Measurements from ENCODE around the gene MTMR3.

MTMR3 gene

GRCh38 chr22:30005213-30005857, 122.4 kb downstream of the MTMR3 start:
- DNase-seq = peak; percentile 94

DNA sequence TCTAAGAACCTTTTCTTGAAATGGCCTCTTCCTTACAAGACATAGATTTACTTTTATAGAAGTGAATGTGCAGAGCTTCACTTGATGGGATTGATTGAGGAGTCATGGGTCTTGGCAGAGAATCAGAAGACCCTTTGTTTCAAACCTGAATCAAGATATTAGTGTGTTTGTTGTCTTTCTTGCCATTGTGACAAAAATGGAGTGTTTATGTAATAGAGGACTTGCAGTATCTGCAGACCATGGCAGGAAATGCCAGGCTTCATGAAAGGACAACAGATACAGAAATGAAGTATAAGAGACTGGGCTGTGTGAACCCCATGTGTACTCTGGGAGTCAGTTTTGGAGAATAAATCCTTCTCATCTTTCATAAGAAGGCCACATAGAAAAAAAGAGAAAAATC, 124.4 kb downstream of the MTMR3 start:
- DNase-seq = no peak

GRCh38 chr22:30008401-30008800, 125.4 kb downstream of the MTMR3 start:
- DNase-seq = no peak

DNA sequence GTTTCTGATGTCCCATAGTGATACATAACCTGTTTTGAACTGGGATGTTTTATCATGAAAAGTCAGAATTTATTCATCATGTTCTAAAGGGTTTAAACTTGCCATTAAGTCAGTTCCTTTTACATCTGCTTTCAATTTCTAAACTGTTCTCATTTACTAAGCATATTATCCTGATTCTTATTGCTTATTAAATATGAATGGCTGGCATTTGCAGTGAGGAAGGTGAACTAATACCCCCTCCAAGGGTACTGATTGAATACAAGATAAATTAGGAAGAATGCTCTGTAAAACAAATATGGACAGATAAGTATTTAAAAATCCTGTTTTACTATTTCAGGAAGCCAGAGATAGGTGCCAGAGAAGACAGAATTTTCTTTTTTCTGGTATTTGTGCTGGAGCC, 126.5 kb downstream of the MTMR3 start:
- DNase-seq = no peak

DNA sequence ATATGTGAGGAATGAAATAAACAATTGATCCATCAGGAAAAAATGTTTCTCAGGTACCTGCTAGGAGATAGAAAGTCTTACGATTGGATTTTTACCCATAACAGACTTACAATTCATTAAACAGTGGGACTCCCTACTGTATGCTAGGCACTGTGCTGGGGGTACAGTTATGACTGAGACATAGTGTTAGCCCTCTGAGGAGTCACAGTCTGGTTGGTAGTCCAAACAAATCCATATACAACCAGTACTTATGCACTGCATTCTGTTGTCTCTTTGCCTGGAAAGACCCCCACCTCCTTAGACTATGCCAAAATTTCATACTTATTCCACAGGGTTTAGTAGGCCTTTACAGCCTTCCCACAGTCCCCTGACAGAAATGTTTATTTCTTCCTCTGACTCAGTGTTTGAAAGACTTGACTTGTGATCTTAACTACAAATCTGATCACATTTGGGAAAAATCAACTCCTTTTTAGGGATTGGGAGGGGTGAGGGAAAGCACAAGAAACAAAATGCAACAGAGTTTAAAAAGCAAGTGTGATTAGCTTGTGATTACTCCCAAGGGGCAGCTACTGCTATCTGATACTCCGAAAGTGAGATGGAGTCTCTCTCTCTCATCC, 127.9 kb downstream of the MTMR3 start:
- no peak for DNase-seq

DNA sequence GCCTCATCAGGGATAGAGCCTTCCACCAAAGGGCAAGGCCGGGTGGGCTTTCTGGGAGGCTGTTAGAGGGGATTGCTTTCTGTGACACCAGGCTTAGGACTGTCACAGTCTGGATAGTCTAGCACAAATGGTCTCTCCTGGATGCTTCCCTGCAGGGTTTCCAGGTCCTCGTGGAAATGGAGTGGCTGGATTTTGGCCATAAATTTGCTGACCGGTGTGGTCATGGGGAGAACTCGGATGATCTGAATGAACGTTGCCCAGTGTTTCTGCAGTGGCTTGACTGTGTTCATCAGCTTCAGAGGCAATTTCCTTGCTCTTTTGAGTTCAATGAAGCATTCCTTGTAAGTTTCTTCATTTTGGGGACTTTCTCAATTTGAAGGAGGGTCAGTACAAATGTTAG, 130.2 kb downstream of the MTMR3 start:
- no peak for DNase-seq

DNA sequence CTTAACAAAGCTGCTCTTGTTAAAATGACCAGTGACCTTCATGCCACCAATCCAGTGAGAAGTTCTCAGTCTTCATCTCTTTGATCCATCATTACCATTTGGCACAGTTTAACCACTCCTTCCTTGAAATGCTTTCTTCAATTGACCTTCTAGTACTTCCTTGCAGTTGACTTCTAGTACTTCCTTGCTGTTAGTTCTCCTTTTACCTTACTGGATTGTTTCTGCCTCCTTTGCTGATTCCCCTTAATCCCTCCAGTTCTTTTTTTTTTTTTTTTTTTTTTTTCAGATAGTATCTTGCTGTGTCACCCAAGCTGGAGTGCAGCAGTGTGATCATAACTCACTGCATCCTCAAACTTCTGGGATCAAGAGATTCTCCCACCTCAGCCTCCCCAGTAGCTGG, 131.3 kb downstream of the MTMR3 start:
- DNase-seq = no peak

- no peak for DNase-seq
Observed at GRCh38 chr22:30015229-30015797, 132.3 kb downstream of the MTMR3 start.

DNA sequence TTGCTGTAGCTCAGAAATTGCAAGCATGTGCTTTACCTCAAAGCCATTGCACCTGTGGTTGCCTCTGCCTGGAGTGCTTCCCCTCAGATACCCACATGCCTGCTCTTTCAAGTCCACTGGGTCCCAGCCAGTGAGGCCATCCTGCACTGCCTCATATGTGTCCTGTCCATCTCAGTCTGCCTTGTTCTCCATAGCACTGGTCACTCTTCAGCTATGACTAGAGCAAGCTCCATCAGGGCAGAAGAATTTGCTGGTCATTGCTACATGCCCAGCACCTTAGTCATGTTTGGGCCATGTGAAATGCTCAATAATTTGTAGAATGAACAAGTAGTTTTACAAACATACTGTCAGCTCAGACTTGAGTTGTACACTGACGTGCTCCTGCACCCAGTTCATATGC, 132.9 kb downstream of the MTMR3 start:
- no peak for DNase-seq

DNA sequence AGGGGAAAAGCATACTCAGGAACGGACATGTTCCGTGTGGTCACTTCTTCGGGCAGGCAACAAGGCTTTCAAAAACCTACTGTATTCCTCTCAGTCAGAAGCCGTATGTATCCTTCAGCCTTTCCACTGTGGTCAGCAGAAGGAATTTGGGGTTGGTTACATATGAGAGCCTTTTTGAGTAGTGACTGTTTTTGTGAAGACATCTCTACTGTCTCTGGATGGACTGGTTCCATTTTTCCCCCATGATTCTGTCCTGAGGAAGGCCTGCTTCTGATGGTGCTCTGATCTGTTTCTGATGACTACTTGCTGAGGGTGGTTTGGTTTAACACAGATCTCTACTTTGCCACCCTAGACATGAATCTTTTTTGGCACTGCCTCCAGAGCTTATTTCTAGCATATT, 133.6 kb downstream of the MTMR3 start:
- no peak for DNase-seq

DNA sequence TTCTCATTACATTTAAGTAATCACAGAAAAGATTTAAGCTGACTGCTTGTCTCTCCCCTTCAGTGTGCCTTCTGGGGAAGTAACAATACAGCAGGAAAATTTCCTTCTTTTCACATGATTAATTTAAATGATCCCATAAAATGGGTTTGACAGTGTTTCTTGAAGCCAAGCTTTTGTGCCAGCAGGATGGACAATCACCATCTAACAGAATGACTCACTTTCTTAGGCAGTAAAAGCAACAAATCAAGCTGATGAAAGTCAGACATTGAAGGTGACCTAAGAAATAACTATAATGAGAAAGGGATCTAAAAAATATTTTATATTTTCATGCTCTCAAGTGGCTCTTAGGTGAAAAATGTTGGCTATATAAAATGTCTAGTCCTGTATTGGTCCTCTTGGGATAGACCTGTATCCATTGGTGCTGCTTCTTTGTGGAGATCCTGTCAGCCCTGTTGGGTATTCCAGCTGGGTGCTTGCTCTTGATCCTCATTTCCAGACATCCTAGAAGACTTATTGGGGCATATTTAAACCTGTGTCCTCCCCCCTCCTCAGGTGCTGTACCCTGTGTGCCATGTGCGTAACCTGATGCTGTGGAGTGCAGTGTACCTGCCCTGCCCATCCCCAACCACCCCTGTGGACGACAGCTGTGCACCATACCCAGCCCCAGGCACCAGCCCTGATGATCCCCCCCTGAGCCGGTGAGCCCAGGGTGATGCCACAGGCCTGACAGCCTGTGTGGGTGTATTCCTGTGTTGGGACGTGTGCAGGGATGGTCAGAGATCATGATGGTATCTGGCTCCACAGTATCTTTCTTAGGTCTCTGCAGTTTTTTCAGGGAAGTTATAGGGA, 134.6 kb downstream of the MTMR3 start:
- no peak for DNase-seq

DNA sequence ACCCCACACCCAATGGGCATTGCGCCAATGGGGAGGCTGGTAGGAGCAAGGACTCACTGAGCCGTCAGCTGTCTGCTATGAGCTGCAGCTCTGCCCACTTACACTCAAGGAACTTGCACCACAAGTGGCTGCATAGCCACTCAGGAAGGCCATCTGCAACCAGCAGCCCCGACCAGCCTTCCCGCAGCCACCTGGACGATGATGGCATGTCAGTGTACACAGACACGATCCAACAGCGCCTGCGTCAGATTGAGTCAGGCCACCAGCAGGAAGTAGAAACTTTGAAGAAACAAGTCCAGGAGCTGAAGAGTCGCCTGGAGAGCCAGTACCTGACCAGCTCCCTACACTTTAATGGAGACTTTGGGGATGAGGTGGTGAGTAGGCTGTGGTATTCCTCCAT, 137.5 kb downstream of the MTMR3 start:
- DNase-seq = no peak

- no peak for DNase-seq
Observed at GRCh38 chr22:30021338-30021737, 138.4 kb downstream of the MTMR3 start.

GRCh38 chr22:30021881-30022619, 139.1 kb downstream of the MTMR3 start:
- DNase-seq = no peak

DNA sequence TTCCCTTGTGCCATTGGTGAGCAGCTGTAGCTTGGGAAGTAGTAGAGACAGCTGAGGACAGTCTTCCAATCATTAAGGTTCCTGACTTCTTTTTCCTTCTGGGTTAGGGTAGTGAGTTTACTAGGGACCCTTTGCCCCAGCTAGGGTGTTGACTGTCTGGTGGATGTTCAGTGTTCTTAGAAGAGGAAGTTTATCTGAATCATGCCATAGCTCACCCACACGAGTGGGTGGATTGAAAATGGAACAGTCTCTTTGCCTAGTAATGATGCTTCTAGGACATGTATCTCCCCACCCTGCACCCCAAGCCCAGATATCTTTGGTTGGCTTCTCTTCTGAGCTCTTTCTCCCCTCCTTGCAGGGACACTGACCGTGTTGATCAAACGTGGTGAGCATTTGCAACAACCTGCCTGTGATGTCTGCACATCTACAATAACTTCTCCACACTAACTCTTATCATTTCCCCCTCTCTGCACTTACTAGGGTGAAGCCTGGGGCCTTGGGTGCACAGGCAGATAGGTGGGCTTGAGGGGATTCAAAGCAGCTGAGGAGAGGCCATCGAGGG, 140.2 kb downstream of the MTMR3 start:
- DNase-seq = no peak

DNA sequence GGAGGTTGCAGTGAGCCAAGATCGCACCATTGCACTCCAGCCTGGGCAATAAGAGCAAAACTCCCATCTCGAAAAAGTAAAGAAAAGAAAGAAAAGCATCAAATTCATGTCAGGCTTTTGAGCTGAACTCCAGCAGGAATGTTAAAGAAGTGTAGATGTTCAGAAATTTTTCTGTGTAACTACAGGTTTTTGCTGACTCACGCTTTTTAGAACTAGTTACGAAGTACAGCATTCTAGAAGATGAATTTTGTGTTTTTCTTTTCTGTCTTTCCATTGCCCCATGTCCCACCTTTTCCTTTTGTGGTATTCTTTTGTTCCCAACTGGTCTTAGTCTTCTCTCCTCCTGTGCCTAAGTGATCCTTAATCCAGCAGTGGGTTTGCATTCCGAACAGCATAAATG, 141.3 kb downstream of the MTMR3 start:
- no peak for DNase-seq

DNA sequence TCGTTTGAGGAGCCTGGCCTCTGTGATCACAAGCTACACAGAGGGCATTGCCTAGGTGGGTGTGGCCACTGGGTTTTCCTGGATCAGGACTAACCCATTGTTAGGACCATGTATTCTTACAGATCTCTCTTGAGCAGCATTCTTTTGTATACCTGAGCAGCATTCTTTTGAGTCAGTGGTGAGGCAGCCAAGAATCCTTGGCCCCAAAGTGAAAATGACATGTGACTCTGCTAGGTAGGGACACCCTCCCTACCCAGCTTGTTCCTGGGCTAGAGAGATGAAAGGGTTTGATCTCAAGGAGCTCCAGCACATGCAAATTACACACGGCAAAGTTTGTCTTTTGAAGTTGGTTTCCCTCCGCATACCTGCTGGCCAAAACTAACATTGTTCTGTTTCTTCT, 142.2 kb downstream of the MTMR3 start:
- DNase-seq = no peak

GRCh38 chr22:30026756-30027155, 143.8 kb downstream of the MTMR3 start:
- DNase-seq = no peak

GRCh38 chr22:30027169-30027568, 144.2 kb downstream of the MTMR3 start:
- DNase-seq = no peak

DNA sequence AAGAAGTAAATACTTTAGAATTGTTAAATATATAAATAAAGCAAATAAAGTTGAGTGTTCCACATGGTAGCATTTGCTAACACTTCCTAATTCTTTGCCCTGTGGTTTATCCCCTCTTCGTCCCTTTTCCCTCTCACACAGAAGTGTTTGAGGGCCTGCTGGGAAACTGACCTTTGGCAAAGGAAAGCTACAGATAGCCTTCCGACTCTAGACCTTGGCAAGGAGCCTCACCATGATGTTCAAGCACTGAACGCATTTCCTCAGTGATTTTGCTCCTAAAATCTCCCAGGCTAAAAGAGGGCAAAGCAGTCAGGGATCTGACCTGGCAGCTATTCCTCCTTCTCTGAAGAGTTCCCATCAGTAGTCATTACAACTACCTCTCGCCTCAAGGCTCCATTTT, 144.8 kb downstream of the MTMR3 start:
- no peak for DNase-seq

- no peak for DNase-seq
Observed at GRCh38 chr22:30028731-30029130, 145.8 kb downstream of the MTMR3 start.

DNA sequence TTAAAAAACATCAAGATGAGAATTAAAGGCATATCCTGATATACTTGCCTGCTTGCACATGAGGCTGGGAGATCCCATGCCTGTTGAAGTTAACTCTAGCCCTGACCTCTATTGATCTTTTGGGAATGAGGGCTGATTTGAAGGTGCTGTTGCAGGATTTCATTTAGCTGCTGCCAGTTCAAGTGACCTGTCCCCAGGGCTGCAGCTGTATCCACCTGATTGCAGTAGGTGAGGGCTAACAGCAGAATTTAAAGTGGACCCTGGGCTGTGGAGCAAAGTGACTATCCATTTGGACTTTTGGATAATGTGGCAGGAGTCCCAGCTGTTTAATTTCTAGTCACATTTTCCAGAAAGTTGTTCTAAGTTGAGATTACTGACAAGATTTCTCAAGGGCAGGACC, 146.5 kb downstream of the MTMR3 start:
- no peak for DNase-seq

- no peak for DNase-seq
Observed at GRCh38 chr22:30030329-30030728, 147.4 kb downstream of the MTMR3 start.
